Retinal pigment epithelial cell (primary cell): ENCODE data around the gene MANSC1.

Experiments
- DNase-seq: peaks from one replicate; pipeline ENCODE4 v3.0.0-alpha.2; 2010; ENCODE audit warnings: low read depth
- H3K4me3 ChIP-seq: 2 replicates; pipeline ENCODE4 v1.5.1; 2011; ENCODE audit warnings: mild to moderate bottlenecking, low read length, control low read depth, moderate library complexity
- CTCF ChIP-seq: conservative IDR thresholded peaks from 2 replicates; pipeline ENCODE4 v1.5.1; 2011; ENCODE audit warnings: low read depth, low read length, control low read depth, inconsistent platforms

Gene MANSC1

GRCh38 chr12:12392413-12392812 lies 42.4 kb upstream of the MANSC1 start:
- TF ChIP-seq CTCF: no peak
- DNase-seq: peak; percentile 39
- no peak overlapping the region for H3K4me3 ChIP-seq

DNA sequence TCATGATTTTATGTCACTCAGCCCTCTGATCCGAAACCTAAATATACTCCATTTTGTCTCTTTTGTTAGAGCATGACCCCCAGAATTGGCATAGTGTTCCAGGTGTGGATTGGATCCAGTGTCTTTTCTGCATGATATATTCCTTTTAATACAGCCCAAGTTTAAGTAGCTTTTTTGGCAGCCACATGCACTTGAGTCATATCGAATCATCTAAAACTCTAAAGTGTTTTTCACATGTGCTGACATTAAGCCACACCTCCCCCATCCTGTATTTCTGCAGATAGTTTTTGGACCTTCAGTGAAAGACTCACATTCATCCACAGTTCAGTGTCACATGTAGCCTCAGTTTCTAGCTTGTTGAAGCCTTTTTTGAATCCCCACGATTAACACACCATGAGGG lies 37.5 kb upstream of the MANSC1 start:
- TF ChIP-seq CTCF: no peak
- peak; percentile 56 for DNase-seq

DNA sequence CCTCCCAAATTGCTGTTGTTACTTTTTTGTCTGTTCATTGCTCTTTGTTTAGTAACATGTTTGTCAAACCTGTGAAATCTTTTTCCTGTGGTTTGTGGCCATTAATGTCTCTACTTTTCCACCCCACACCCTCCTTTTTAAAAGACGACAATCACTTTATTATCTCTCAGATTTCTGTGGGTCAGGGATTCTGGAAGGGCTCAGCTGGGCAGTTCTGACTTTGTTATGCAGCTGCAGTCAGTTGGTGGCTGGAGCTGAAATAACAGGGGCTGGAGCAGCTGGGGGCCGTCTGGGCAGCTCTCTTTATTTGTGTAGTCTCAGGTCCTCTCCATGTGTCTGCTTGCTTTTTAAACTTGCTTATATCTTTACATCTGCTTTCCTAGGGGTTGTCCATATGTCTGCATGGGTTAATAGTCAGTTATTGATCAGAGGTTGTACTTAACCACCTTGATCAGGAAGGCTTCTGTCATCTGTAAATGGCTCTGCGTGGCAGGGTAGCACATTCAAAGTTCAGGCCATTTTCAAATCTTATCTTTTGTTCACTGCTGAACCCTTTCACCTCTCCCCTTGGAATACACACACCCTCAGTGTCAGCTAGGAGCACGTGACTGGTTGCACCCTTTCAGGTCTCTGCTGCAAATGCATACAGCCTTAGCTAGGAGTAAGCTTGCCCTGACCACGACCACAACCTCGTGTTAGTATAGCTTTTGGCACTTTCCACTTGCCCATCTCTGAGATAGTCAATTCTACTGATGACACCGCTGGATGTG lies 34.7 kb upstream of the MANSC1 start:
- DNase-seq: no peak
- H3K4me3 ChIP-seq: no peak overlapping the region
- TF ChIP-seq CTCF: no peak

More for the DNA sequence above, 37.5 kb upstream of the MANSC1 start:
- no peak overlapping the region for H3K4me3 ChIP-seq

DNA sequence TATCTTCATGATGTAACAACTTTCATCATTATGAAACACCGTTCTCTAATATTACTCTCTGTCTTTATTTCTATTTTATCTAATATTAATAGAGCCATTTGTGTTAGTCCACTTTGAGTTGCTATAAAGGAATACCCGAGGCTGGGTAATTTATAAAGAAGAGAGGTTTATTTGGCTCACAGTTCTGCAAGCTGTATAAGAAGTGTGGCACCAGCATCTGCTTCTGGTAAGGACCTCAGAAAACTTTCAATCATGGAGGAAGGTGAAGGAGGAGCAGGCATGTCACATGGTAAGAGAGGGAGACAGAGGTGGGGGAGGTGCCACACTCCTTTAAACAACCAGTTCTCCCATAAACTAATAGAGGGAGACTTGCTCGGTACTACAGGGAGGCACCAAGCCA lies 31.9 kb upstream of the MANSC1 start:
- H3K4me3 ChIP-seq: no peak overlapping the region
- DNase-seq: no peak
- TF ChIP-seq CTCF: no peak

- no peak for TF ChIP-seq CTCF
- no peak for DNase-seq
Measured at GRCh38 chr12:12380949-12381593, 31.0 kb upstream of the MANSC1 start.

DNA sequence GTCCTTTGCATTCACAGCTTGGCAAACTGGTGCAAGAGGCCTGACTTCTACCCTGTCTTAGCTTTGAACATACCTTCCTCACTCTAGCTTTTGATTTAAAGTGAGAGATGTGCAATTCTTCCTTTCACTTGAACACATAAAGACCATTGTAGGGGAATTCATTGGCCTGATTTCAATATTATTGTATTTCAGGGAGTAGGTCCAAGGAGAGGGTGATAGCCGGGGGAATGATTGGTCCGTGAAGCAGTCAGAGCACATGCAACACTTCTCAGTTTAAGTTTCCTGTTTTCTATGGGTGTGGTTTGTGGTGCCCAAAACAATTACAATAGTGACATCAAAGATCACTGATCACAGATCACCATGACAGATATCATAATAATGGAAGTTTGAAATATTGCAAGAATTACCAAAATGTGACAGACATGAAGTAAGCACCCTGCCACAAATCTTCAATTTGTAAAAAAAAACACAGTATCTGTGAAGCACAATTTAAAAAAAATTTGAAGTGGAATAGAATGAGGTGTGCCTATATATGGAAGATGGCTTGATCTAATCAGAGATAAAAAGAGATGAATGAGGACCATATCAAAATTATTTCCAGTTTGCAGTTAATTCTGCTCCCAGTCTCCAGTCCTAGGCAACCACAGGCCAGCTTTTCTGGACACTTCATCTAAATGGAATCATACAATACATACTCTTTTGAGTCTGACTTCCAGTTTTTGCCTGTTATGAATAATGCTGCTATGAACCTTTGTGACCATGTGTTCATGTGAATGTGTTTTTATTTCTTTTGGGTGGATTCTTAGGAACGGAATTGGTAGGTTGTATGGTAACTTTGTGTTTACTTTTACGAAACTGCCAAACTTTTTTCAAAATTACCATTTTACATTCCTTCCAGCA lies 30.0 kb upstream of the MANSC1 start:
- DNase-seq: no peak
- TF ChIP-seq CTCF: no peak
- no peak overlapping the region for H3K4me3 ChIP-seq

More at GRCh38 chr12:12380949-12381593, 31.0 kb upstream of the MANSC1 start:
- no peak overlapping the region for H3K4me3 ChIP-seq
